Thyroid gland (tissue), 4 donors: ENCODE results near the gene TPCN1. TPM values are rescaled to one million over a fixed set of nuclear protein-coding genes. Genes with fewer than 3 reads are reported as not detected.

ENCODE experiments used
- DNase-seq, 2 donors: peaks; one replicate each; pipeline ENCODE4 v3.0.0-alpha.2; 2019
- H3K27ac ChIP-seq, 3 donors: fragments of 200-600 bp; sonication (generic); 1 replicate in 2 of 3; 2 replicates in 1 of 3; pipeline ENCODE4 v1.5.1; 2016 to 2019; ENCODE audit warnings: mild to moderate bottlenecking in 1 of 3, moderate library complexity in 1 of 3
- H3K27me3 ChIP-seq: fragments of 200-600 bp; sonication (generic); one replicate; pipeline ENCODE4 v1.5.1; 2019
- H3K36me3 ChIP-seq, 2 donors: fragments of 200-600 bp; sonication (generic); one replicate each; pipeline ENCODE4 v1.5.1; 2016 to 2019
- H3K4me1 ChIP-seq, 2 donors: fragments of 200-600 bp; sonication (generic); one replicate each; pipeline ENCODE4 v1.5.1; 2017 to 2019
- H3K4me3 ChIP-seq, 3 donors: fragments of 200-600 bp; sonication (generic); replicated peaks in 1 of 3; 1 replicate in 2 of 3; 2 replicates in 1 of 3; pipeline ENCODE4 v1.5.1; 2016; ENCODE audit warnings: mild to moderate bottlenecking in 1 of 3
- H3K9me3 ChIP-seq: fragments of 200-600 bp; sonication (generic); one replicate; pipeline ENCODE4 v1.5.1; 2017
- POLR2A ChIP-seq, 2 donors: fragments of 450-650 bp; IDR thresholded peaks; one replicate each; pipeline ENCODE4 v1.6.1; 2017; ENCODE audit warnings: antibody characterized with exemption in 2 of 2, mild to moderate bottlenecking in 2 of 2, moderate library complexity in 1 of 2
- WGBS, 2 donors: methylation state at CpG; one replicate each; pipeline ENCODE4 v1.1.5; 2017; 5-methylcytosine and 5-hydroxymethylcytosine counted together
- intact Hi-C: fragments of 100-400 bp; cut with DNase I; formaldehyde crosslinking; loops from one replicate; pipeline ENCODE4 v1.15.1; 2023
- total RNA-seq, 4 donors: library from RNA; depleted of rRNA; stranded (reverse); fragments of >200 nt; gene quantifications; one replicate each; pipeline ENCODE4 v1.2.3, GENCODE V29; 2016
- TF ChIP-seq, protein P1 (sequence below), 6 experiments: fragments of 200-600 bp in 3 of 6; fragments of 450-650 bp in 3 of 6; sonication (generic) in 3 of 6; IDR thresholded peaks; one replicate each; pipeline ENCODE4 v1.5.1; 2016 to 2019; ENCODE audit warnings: antibody characterized with exemption in 6 of 6, mild to moderate bottlenecking in 2 of 6, inconsistent platforms in 1 of 6, moderate library complexity in 1 of 6

The TPCN1 gene
- total RNA-seq, 4 donors from 2014 or later = 58.3 to 135 (median 109) TPM

DNA sequence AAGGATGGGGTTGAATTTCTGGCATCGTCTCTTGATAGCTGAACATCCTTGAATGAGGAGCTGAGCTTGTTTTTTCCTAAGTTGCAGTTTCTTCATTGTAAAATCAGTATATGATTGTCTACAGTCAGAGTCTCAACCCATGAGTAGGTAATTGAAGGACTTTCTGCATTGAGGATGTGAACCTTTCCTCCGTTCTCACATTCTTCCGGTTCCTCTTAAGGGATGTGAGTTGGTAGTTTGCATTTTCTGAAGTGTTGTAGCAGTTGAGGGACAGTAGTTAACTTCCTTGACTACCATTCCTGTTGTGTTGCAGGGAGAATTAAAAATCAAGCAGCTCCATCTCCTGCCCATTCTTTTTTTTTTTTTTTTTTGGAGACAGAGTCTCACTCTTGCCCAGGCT is 19.1 kb downstream of the TPCN1 start:
- WGBS, 2 donors = 62 to 72% methylated on average over 3 of the region's 3 CpGs
- Histone ChIP-seq H3K4me3 (no peak overlapping the region), H3K27ac (peak overlapping the region; percentile 94 to 98 (median 96)), H3K27me3 (no peaks in the 10 kb centered on the region), H3K36me3 (no peaks in the 10 kb centered on the region), H3K9me3 (no peaks in the 10 kb centered on the region), H3K4me1 (peaks cover 97 to 98% of the 10 kb centered on the region in 2 donors)
- intact Hi-C loops = no loop called here
- TF ChIP-seq POLR2A (IDR thresholded peaks at IDR 0.05) = no peak
- TF ChIP-seq, protein P1, sequence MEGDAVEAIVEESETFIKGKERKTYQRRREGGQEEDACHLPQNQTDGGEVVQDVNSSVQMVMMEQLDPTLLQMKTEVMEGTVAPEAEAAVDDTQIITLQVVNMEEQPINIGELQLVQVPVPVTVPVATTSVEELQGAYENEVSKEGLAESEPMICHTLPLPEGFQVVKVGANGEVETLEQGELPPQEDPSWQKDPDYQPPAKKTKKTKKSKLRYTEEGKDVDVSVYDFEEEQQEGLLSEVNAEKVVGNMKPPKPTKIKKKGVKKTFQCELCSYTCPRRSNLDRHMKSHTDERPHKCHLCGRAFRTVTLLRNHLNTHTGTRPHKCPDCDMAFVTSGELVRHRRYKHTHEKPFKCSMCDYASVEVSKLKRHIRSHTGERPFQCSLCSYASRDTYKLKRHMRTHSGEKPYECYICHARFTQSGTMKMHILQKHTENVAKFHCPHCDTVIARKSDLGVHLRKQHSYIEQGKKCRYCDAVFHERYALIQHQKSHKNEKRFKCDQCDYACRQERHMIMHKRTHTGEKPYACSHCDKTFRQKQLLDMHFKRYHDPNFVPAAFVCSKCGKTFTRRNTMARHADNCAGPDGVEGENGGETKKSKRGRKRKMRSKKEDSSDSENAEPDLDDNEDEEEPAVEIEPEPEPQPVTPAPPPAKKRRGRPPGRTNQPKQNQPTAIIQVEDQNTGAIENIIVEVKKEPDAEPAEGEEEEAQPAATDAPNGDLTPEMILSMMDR (IDR thresholded peaks at IDR 0.05) = no peak
- DNase-seq = peak in 1 of 2 donors; percentile 1

DNA sequence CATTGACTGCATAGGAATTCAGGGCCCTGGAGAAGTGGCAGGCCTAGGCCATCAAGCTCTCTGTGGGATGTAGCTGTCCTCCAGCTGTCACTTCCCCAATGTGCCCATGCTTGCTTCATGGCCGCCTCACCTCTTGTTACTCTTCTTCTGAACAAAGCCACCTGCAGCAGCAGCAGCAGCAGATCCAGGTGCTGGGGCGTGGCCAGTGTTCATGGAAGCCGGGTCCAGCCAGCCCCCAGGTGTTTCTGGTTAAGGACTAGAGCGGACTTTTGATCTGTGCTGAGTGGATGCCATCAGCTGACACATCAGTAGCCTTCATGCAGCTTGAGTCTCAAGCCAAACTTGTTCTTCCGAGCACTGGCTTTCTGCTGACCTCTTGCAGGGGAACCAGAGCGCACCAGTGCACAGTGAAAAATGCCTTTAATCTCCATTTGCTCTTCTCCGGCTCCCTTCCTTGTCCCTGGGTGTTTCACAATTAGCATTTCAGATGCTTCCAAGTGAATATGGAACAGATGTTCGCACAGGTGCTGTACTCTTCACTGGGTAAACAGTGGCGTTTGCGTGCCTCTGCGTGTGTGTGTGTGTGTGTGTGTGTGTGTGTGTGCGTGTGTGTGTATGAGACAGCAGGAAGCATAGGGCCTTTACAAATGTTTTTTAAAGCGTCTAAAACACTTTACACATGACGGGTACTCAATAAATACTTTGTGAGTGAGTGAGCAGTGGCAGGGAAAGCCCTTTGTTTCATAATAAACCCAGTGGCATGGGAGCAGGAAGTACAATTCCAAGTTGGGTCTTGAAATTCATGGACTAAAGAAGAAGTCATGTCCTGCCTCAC is 20.1 kb downstream of the TPCN1 start:
- 32% methylated on average over 14 of the region's 14 CpGs for WGBS, 2 donors
- Histone ChIP-seq H3K4me1 (peaks cover 96 to 97% of the 10 kb centered on the region in 2 donors), H3K27me3 (no peaks in the 10 kb centered on the region), H3K9me3 (no peaks in the 10 kb centered on the region), H3K27ac (peak overlapping the region; percentile 94 to 98 (median 96)), H3K36me3 (no peaks in the 10 kb centered on the region), H3K4me3 (no peak overlapping the region)
- TF ChIP-seq, protein P1 (IDR thresholded peaks at IDR 0.05) = no peak
- no peak for TF ChIP-seq POLR2A (IDR thresholded peaks at IDR 0.05)
- DNase-seq = peak; percentile 94 to 95
- intact Hi-C loops = no loop called here

DNA sequence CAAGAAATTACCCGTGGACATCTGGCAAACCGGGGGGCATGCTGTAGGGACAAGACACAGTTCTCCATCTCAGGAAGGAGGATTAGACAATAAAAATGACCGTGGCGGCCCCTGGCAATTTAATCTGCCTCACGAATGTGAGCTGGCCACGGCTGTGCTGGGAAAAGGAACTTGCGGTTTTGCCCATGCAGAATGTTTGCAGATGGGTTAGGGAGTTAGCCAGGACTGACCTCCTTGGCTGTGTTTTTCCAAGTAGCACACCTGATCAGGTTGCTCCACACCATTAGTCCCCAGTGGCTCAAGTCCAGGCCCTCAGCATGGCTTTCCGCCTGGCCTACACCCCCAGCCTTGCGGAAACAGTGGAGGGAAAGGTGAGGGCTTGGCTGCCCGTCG is 20.8 kb downstream of the TPCN1 start:
- WGBS, 2 donors = 23 to 37% methylated on average over 11 of the region's 11 CpGs
- H3K27ac ChIP-seq = peak overlapping the region; percentile 94 to 98 (median 96)

DNA sequence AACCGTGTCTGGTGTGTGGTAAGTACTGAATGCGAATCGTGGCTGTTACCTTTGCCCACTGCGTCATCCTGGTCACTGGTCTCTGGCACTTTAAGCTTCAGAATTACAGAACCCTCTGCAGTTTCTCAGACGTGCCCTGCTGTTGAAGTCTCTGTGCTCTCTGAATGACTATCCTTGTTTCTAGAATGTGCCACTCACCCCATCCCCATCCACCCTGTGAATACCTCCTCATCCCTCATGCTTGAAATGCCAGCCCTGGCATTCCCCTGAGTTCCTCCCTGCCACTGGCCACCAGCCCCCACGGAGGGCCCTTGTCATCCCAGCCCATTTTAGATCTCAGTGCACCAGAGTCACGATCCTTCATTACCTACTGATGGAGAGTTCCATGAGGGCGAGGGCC is 21.3 kb downstream of the TPCN1 start:
- intact Hi-C loops = no loop called here
- no peaks in the 10 kb centered on the region for H3K36me3 ChIP-seq
- H3K27ac ChIP-seq = peak overlapping the region; percentile 94 to 98 (median 96)
- DNase-seq = peak; percentile 54 to 74
- peaks cover 96 to 97% of the 10 kb centered on the region in 2 donors for H3K4me1 ChIP-seq
- H3K27me3 ChIP-seq = no peaks in the 10 kb centered on the region
- WGBS, 2 donors = 67 to 71% methylated on average over 8 of the region's 8 CpGs
- TF ChIP-seq, protein P1 (IDR thresholded peaks at IDR 0.05) = no peak
- no peak for TF ChIP-seq POLR2A (IDR thresholded peaks at IDR 0.05)
- H3K9me3 ChIP-seq = no peaks in the 10 kb centered on the region
- no peak overlapping the region for H3K4me3 ChIP-seq

More for the DNA sequence above, 20.8 kb downstream of the TPCN1 start:
- Histone ChIP-seq H3K4me1 (peaks cover 96 to 97% of the 10 kb centered on the region in 2 donors), H3K9me3 (no peaks in the 10 kb centered on the region), H3K27me3 (no peaks in the 10 kb centered on the region), H3K36me3 (no peaks in the 10 kb centered on the region), H3K4me3 (no peak overlapping the region)
- TF ChIP-seq POLR2A (IDR thresholded peaks at IDR 0.05) = no peak
- TF ChIP-seq, protein P1 (IDR thresholded peaks at IDR 0.05) = no peak
- intact Hi-C loops = no loop called here
- DNase-seq = peak; percentile 93 to 96

DNA sequence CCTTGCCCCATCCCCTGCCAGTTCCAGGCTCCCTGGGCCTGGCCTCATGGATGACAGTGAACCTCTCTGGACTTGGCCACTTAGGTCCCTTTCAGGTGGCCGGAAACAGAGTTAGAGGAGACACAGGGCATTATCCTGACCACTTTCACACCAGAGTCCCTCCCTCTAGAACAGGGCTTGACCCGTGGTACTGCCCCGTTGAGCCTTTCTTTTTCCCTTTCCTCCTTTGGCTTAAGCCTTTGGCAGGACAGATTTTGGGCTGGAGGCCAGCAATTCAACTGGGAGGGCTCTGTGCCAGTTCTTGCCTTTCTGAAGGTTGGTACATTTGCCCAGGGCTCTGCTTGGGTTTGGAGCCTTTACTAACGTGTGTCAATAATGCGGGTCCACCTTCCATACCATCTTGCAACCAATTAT is 22.8 kb downstream of the TPCN1 start:
- intact Hi-C loops = no loop called here
- peak; percentile 93 to 94 for DNase-seq
- TF ChIP-seq POLR2A (IDR thresholded peaks at IDR 0.05) = peak in 1 of 2 donors; percentile 9
- TF ChIP-seq, protein P1 (IDR thresholded peaks at IDR 0.05) = no peak
- Histone ChIP-seq H3K9me3 (no peaks in the 10 kb centered on the region), H3K27ac (peak overlapping the region; percentile 96 to 98 (median 96)), H3K27me3 (no peaks in the 10 kb centered on the region), H3K36me3 (no peaks in the 10 kb centered on the region), H3K4me3 (no peak overlapping the region), H3K4me1 (peaks cover 90 to 94% of the 10 kb centered on the region in 2 donors)
- WGBS, 2 donors = 18 to 21% methylated on average over 5 of the region's 5 CpGs
